ENCODE results near the gene TENM3.

TENM3 gene

GRCh38 chr4:182272151-182272550 lies 28.9 kb downstream of the TENM3 start:
- no peak for TF ChIP-seq CTCF (IDR thresholded peaks at IDR 0.05; ENCODE audit: poor library complexity, severe bottlenecking)
- Histone ChIP-seq H3K36me3 (ENCODE audit: low read depth) (no peaks in the 10 kb centered on the region), H3K27ac (ENCODE audit: poor library complexity, severe bottlenecking) (no peak overlapping the region), H3K9me3 (ENCODE audit: severe bottlenecking) (no peaks in the 10 kb centered on the region), H3K4me1 (ENCODE audit: insufficient read depth, poor library complexity, severe bottlenecking) (no peaks in the 10 kb centered on the region), H3K27me3 (ENCODE audit: insufficient read depth, poor library complexity, severe bottlenecking) (no peaks in the 10 kb centered on the region), H3K4me3 (ENCODE audit: severe bottlenecking) (no peak overlapping the region)
- no peak for ATAC-seq (ENCODE audit: low read depth)
- no peak for DNase-seq (ENCODE audit: low spot score)

GRCh38 chr4:182273191-182273935 lies 30.2 kb downstream of the TENM3 start:
- TF ChIP-seq CTCF (IDR thresholded peaks at IDR 0.05; ENCODE audit: poor library complexity, severe bottlenecking), result no peak
- DNase-seq (ENCODE audit: low spot score) (no peak), ATAC-seq (ENCODE audit: low read depth) (no peak)

GRCh38 chr4:182276210-182277109 lies 33.3 kb downstream of the TENM3 start:
- no peaks in the 10 kb centered on the region for H3K9me3 ChIP-seq (ENCODE audit: severe bottlenecking)
- H3K27ac ChIP-seq (ENCODE audit: poor library complexity, severe bottlenecking), result no peak overlapping the region
- H3K4me1 ChIP-seq (ENCODE audit: insufficient read depth, poor library complexity, severe bottlenecking), result no peaks in the 10 kb centered on the region
- TF ChIP-seq CTCF (IDR thresholded peaks at IDR 0.05; ENCODE audit: poor library complexity, severe bottlenecking), result no peak
- ATAC-seq (ENCODE audit: low read depth), result no peak
- H3K27me3 ChIP-seq (ENCODE audit: insufficient read depth, poor library complexity, severe bottlenecking), result no peaks in the 10 kb centered on the region
- H3K36me3 ChIP-seq (ENCODE audit: low read depth), result no peaks in the 10 kb centered on the region
- H3K4me3 ChIP-seq (ENCODE audit: severe bottlenecking), result no peak overlapping the region
- no peak for DNase-seq (ENCODE audit: low spot score)

More at GRCh38 chr4:182273191-182273935, 30.2 kb downstream of the TENM3 start:
- Histone ChIP-seq H3K27me3 (ENCODE audit: insufficient read depth, poor library complexity, severe bottlenecking) (no peaks in the 10 kb centered on the region), H3K4me1 (ENCODE audit: insufficient read depth, poor library complexity, severe bottlenecking) (no peaks in the 10 kb centered on the region), H3K27ac (ENCODE audit: poor library complexity, severe bottlenecking) (no peak overlapping the region), H3K36me3 (ENCODE audit: low read depth) (no peaks in the 10 kb centered on the region), H3K4me3 (ENCODE audit: severe bottlenecking) (no peak overlapping the region), H3K9me3 (ENCODE audit: severe bottlenecking) (no peaks in the 10 kb centered on the region)

GRCh38 chr4:182277377-182277776 lies 34.2 kb downstream of the TENM3 start:
- Histone ChIP-seq H3K27me3 (ENCODE audit: insufficient read depth, poor library complexity, severe bottlenecking) (no peaks in the 10 kb centered on the region), H3K36me3 (ENCODE audit: low read depth) (no peaks in the 10 kb centered on the region), H3K9me3 (ENCODE audit: severe bottlenecking) (no peaks in the 10 kb centered on the region), H3K27ac (ENCODE audit: poor library complexity, severe bottlenecking) (no peak overlapping the region), H3K4me1 (ENCODE audit: insufficient read depth, poor library complexity, severe bottlenecking) (no peaks in the 10 kb centered on the region), H3K4me3 (ENCODE audit: severe bottlenecking) (no peak overlapping the region)
- DNase-seq (ENCODE audit: low spot score), result no peak
- no peak for TF ChIP-seq CTCF (IDR thresholded peaks at IDR 0.05; ENCODE audit: poor library complexity, severe bottlenecking)
- no peak for ATAC-seq (ENCODE audit: low read depth)

All from RWPE2 (cell line).